ENCODE results near the gene NSUN2.

GRCh38 chr5:6565492-6565891 lies 67.4 kb downstream of the NSUN2 start:
- TF ChIP-seq CTCF (IDR thresholded peaks at IDR 0.05) (no peak), SMC3 (IDR thresholded peaks at IDR 0.05) (no peak), POLR2A (IDR thresholded peaks at IDR 0.05; ENCODE audit: low read length) (no peak), RCOR1 (IDR thresholded peaks at IDR 0.05; ENCODE audit: low read depth, low read length) (no peak), CBX8 (IDR thresholded peaks at IDR 0.05) (no peak)
